Fibroblast of lung (primary cell): ENCODE data around the gene PHF20.

Source experiments
- CTCF ChIP-seq, 2 donors: IDR thresholded peaks in 1 of 2; conservative IDR thresholded peaks in 1 of 2; 1 replicate in 1 of 2; 2 replicates in 1 of 2; pipeline ENCODE4 v1.5.1; 2011 to 2012; ENCODE audit warnings: low read length in 2 of 2, control low read depth in 1 of 2, inconsistent platforms in 1 of 2, low read depth in 1 of 2, mild to moderate bottlenecking in 1 of 2
- EZH2 ChIP-seq: IDR thresholded peaks from 2 replicates; pipeline ENCODE4 v1.5.1; 2012; ENCODE audit warnings: low read length, control low read depth, mild to moderate bottlenecking; ENCODE audit errors: missing control alignments

- no peak for TF ChIP-seq CTCF (conservative IDR thresholded peaks at IDR 0.05 in 1 of 2, IDR thresholded peaks at IDR 0.05 in 1 of 2; ENCODE audit: low read depth in 1 of 2, low read length in 2 of 2)
- TF ChIP-seq EZH2 = no peak
These were observed 169.8 kb downstream of the PHF20 start for GRCh38 chr20:35941620-35942019.
